GM19099 (cell line): ENCODE results near the gene GLP1R.

Experiments
- POLR2A ChIP-seq: IDR thresholded peaks from 3 replicates; pipeline ENCODE4 v1.6.1; 2011; ENCODE audit warnings: low read depth; ENCODE audit not compliant: insufficient read length; ENCODE audit errors: extremely low read depth

GLP1R gene

GRCh38 chr6:39053854-39054576, 5.4 kb downstream of the GLP1R start:
- TF ChIP-seq POLR2A = no peak

DNA sequence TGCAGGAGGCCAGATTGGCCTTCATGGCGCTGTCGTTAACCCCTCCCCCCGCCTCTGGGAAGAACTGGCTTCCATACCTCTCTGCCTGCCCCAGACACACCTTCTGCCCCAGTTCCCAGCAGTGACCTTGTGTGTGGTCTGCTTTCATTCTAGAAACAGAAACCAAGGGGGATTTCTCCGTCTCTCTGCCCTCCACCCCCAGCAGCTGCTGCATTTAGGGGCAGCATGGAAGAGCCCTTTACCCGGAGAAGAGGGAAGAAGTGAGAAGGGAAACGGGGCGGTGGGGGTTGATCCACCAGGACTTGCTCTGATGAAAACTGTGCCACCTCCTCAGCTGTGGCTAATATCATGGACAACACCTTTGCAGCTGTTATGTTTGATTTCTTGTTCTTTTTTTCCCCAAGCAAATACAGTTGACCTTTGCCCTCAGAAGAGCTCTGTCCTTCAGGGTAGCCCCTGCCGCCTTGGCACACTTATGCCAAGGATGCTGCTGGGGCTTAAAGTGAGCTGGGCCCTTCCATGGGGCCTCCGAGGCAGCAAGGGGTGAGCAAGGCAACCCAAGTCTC, 6.1 kb downstream of the GLP1R start:
- TF ChIP-seq POLR2A = no peak

DNA sequence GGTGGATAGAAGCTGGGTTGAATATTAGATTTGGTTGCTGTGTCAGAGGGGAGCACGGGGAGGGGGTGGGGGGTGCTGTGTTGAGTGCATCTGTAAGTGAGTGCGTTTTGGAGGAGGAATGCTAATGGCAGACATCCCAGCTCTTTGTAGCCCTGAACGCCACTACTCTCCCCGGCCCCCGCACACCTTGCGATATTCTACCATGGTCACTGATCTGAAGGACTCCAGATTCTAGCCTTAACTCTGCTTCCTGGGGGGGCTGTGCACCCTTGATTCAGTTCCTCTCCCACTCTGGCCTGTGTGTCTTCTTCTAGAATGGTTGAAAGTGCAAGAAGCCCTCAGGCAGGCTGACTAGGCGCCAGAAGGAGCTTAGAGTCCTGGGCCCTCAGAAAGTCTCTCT, 7.1 kb downstream of the GLP1R start:
- TF ChIP-seq POLR2A = no peak

GRCh38 chr6:39056191-39056590, 7.6 kb downstream of the GLP1R start:
- TF ChIP-seq POLR2A = no peak

GRCh38 chr6:39056681-39057080, 8.1 kb downstream of the GLP1R start:
- TF ChIP-seq POLR2A = no peak

GRCh38 chr6:39057251-39058155, 8.9 kb downstream of the GLP1R start:
- no peak for TF ChIP-seq POLR2A

- no peak for TF ChIP-seq POLR2A
These were observed 10.0 kb downstream of the GLP1R start for GRCh38 chr6:39058471-39059147.

GRCh38 chr6:39059496-39060310, 11.1 kb downstream of the GLP1R start:
- TF ChIP-seq POLR2A = no peak

DNA sequence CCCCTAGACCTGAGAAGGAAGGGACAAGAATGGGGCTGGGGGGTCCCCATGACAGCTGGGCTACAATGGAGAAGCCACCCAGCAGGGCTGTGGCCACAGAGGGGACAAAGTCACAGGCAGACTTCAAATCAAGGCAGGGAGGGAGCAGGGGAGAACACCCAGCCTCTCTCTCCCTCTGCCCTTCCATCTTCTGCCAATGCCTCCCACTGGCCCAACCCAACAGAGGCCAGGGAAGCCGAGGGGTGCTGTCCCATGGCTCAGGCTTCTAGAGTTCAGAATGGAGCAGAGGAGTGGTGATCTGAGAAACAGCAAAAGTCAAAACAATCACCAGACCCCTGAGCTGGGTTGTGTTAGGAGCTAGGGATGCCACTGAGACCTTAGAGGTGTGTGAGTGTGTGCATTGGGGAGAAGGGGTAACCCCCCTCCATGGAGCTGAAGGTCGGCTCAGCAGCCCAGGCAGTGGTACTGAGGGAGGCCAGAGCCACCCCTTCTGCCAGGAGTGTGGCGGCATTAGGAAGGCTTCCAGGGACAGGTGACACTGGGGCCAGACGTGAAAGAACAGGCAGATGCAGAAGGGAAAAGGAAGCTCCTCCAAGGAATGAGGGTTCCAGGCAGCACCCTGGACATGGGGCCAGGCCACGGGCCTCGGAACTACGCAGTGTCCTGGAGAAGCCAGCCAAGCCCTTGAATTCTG, 12.0 kb downstream of the GLP1R start:
- no peak for TF ChIP-seq POLR2A

GRCh38 chr6:39061182-39061581, 12.6 kb downstream of the GLP1R start:
- no peak for TF ChIP-seq POLR2A

GRCh38 chr6:39061588-39061987, 13.0 kb downstream of the GLP1R start:
- TF ChIP-seq POLR2A = no peak

DNA sequence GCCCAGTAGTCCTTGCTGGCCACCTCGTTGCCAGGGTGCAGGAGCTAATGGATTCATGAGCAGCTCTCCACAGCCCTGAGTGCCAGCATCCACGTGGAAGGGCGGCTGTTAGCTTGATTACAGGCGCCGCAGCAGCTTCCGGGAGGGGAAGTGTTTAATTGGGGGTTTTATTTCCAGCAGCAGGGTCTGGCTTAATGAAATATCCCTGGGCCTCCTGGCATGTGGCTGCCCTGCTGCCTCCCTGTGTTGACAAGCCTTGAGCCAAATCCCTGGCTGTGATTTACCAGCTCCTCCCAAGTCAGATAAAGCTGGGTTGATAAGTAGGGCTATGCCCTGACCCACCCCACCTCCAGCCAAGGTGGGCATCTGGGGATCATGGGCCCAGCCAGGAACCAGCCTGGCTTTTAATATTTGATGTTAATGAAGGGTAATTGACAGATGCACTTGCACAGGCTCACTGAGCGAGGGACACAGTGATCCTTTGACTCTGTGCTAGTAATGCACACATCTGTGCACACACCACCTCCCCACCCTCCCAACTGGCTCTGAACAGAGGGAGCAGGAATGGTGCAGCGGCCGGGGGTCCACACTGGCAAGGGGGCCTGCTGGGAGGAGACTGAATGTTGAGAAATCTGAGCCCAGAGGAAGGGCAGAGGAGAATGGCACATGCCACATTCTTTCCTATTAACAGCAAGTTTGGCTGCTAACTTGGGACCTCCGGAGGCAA, 13.6 kb downstream of the GLP1R start:
- no peak for TF ChIP-seq POLR2A

GRCh38 chr6:39063526-39063925, 14.9 kb downstream of the GLP1R start:
- TF ChIP-seq POLR2A = no peak
